Measurements from ENCODE around the gene NRAP.
A peak's percentile ranks its signal among the peaks of the same experiment; 100 is the strongest.

Gene NRAP

DNA sequence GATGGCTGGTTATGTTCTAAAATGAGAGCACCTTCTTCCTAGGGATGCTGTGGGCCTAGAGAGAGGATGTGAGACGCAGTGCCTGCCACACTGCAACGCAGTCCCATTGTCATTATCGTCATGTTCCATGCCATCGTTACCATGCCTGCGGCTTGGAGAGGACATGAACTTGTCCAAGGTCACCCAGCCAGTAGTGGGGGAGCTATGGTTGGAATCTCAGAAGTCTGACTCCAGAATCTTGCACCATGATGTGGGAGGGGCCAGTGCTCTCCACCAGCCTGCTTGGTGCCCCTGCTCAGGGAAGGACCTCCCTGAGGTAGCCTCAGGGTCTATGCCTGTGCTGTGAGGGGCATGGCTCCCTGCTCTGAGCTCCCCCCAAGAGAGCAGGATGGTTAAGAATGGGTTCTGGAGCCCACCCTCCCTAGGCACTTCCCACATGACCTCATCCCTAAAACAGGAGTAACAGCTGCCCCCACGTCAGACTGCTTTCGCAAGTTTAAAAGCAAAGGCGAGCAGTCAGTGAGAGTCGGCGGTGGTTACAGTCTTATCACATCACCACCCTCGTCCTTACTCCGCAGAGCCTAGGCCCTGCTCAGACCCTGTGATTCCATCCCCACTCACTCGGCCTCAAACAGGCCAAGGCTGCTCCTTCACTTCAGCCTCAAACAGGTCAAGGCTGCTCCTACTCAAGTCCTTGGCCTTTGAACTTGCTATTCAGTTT lies 60.6 kb downstream of the NRAP start:
- no peak for DNase-seq

GRCh38 chr10:113600569-113600968 lies 63.3 kb downstream of the NRAP start:
- DNase-seq: no peak

- no peak for DNase-seq
Measured at GRCh38 chr10:113594652-113595051, 69.2 kb downstream of the NRAP start.

DNA sequence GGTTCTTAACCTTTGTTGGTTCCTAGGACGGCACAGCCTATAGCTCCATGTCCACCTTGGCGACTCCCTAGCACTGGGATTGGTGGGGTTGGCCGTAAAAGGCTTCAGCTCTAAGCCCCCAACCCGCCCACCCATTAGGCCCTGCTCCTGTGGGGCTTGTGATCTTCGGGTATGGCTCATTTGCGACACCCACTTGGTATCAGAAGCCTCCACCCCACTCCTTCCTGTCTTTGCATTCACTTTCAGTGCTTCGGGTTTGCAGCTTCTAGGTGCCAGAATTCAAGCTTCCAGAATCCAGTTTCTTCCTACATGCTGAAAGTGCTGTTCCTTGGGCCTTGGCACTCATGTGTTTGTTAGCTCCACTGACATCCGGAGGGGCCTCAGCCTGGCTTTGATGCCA lies 71.5 kb downstream of the NRAP start:
- no peak for DNase-seq

GRCh38 chr10:113590581-113590980 lies 73.3 kb downstream of the NRAP start:
- no peak for DNase-seq

DNA sequence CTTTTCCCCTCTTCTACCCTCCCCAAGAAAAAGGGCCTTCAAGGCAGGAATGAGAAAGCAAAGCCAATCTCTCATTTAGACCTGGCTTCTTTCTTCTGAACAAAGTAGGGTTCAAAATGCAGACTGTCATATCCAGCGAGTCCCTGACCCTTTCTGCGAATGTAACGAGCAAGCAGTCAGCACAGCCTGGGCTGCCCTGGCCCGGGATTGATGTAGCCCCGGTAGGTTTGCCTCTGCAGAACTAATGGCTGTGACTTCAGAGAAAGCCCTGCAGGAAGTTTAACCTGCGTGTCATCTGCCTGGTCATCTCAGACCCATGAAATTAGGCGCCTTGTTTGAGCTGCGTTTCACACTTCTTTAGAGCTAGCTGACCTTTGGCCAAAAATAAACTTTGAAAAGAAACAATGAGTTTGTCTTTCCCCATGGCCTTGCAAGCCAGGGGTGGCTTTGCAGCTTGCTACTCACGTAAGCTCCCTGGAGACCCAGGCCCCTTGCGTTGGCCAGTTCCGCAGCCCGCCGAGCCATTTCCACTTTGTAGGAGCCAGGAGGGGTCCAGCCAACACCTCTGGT lies 74.6 kb downstream of the NRAP start:
- DNase-seq: no peak

GRCh38 chr10:113585949-113586348 lies 77.9 kb downstream of the NRAP start:
- DNase-seq: no peak

DNA sequence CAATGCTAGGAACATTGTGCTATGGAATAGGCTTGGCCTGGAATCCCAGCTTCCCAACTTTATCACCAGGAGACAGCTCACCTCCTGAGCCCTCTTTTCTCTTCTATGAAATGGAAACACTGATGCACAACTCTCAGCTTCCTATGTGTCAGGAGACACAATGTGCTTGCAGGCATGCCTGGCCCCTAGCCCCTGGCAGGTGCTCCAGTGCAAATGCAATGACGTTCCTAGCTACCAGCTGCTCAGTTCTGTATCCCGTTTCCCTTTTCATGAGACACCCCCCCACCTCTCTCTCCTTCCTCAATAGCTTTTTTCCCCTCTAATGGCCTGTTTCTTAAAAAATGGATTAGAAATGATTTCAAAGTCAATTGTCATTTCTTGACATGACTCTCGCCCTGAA lies 80.3 kb downstream of the NRAP start:
- no peak for DNase-seq

- DNase-seq: no peak
Measured at GRCh38 chr10:113581092-113581491, 82.7 kb downstream of the NRAP start.

DNA sequence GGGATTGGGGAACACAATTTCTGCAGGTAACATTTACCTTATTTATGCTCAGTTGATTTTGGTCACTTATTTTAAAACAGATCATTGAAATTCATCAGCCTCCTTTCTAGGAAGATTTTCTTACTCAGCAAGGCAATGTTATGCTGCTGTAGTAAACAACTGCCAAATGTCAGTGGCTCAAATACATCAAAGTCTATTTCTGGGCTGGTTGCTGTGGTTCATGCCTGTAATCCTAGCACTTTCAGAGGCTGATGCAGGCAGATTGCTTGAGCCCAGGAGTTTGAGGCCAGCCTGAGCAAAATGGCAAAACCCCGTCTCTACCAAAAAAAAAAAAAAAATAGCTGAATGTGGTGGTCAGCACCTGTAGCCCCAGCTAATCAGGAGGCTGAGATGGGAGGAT lies 85.1 kb downstream of the NRAP start:
- DNase-seq: no peak

GRCh38 chr10:113576852-113577251 lies 87.0 kb downstream of the NRAP start:
- DNase-seq: no peak

GRCh38 chr10:113573368-113573767 lies 90.5 kb downstream of the NRAP start:
- DNase-seq: no peak

DNA sequence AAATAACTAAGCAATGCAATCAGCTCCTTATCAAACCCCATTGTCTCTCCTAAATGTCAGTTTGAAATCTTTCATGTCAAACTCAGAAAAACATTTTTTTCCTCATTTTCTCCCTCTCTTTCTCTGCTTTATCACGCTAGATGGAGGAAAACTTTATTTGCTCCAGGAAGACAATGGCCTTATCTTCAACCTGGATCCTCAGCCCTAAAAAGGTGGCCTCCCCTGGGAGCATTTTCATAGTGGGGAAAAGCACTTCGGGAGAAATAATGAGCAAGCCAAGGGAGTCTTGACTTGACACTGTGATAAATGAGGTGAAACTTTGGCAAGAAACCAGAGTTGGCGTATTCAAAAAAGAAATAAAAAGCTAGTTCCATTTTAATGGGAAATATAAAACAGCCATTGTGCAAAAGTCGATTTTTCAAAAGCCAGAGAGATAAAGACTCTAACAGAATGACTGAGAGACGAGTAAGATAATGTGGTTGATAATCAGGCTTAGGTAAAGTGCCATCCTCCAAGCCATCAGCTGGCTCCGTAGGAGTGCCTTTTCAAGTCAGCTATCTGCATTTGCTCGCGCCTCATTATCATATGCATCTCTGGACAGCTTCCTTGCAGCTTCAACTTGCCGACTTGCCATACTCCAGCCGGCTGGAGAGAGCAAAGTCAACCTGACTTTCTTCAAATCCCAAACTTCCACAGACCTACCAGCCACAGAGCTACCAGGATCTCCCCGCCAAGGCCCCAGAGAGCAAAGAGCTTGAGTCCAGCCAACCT lies 91.1 kb downstream of the NRAP start:
- DNase-seq: no peak

DNA sequence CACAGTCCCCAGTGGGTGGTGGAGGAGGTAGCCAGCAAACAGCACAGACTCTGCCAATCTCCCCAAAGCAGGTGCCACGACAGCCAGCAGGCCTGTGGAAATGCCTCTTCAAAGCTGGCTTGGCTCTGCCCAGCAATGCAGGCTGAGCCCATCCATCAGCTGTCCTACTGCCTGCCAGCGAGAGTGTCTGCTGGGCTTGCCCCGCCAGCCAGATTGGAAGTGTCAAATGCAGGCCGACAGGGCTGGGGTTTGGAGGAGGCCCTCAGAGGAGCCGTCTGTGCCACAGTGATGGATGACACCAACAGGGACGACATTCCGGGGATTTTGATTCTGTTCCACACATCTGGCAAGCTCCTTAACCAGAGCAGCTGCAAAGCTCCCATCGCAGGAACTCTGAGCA lies 94.3 kb downstream of the NRAP start:
- peak; percentile 79 for DNase-seq

GRCh38 chr10:113566888-113567287 lies 97.0 kb downstream of the NRAP start:
- no peak for DNase-seq

GRCh38 chr10:113565364-113565763 lies 98.5 kb downstream of the NRAP start:
- no peak for DNase-seq

GRCh38 chr10:113563306-113564088 lies 100.3 kb downstream of the NRAP start:
- DNase-seq: peak; percentile 83

DNA sequence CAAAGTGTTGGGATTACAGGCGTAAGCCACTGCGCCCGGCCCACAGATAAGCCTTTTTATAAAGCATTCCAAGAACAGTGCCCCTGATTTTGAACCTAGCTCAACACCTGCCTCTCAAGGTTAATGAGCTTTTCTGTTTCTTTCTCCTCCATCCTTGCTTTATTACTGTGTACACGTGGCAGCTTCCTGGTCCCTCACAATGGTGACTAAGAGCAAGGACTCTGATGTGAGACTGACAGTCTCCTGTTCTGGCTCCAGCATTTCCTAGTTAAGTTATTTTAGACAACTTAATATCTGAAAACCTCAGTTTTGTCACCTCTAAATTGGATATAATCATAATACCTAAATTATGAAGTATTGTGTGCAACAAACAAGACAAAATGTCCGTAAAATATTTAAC lies 101.1 kb downstream of the NRAP start:
- no peak for DNase-seq

GRCh38 chr10:113562069-113562468 lies 101.8 kb downstream of the NRAP start:
- DNase-seq: no peak

- DNase-seq: no peak
Measured at GRCh38 chr10:113561214-113561613, 102.6 kb downstream of the NRAP start.

GRCh38 chr10:113560071-113560470 lies 103.8 kb downstream of the NRAP start:
- no peak for DNase-seq

DNA sequence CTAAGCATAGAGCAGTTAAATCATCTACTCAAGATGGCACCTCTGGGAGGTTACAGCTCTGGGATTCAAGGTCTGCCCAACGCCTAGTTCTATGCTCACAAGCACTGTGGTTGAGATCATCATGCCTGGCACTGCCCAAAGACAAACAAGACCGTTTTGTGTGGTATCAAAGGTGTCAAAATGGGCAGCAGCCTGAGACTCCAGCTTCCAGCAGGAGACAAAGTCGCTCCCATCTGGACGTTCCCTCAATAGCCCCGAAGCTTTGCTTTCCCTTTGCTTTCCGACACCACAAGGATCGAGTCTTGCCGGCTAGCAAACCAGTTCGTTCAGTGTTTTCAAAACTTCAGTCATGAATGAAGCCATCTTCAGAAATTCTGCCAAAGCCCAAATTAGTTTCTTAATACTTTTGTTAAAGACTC lies 105.9 kb downstream of the NRAP start:
- DNase-seq: no peak

DNA sequence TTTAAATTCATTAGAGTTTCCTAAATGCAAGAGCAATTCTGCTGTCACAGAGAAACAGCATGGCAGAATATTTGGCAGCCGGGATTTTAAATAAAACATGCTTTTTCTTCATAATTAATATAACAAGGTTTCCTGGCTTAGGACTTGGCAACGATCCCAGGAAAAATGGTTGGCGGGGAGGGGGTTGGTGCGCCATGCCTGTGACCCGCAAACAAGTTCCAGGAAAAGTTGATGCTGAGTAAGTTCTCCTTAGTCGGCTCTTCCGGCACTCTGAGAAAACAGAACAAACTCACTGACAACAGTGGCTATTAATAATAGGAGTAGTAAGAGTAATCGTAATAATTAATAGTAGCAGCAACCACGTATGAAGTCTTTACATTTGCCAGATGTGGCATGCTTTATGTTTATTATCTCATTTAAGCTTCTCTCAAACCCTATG lies 106.4 kb downstream of the NRAP start:
- DNase-seq: peak; percentile 77

Data from left hindlimb (tissue), 1 donor.